Spinal cord (tissue), 10 donors: ENCODE data around the gene PLAC1. TPM values are rescaled to one million over a fixed set of nuclear protein-coding genes. Genes with fewer than 3 reads are reported as not detected.

Source experiments
- DNase-seq, 6 donors: peaks; one replicate each; pipeline versions ENCODE4 v3.0.0 to v3.0.0-alpha.2; 2013 to 2015; ENCODE audit warnings: low spot score in 6 of 6, low read depth in 4 of 6
- H3K27ac ChIP-seq: one replicate; pipeline ENCODE4 v1.5.1; 2013; ENCODE audit warnings: low read depth, low read length, control low read depth
- H3K27me3 ChIP-seq: one replicate; pipeline ENCODE4 v1.6.1; 2013; ENCODE audit warnings: low read length; ENCODE audit not compliant: control insufficient read depth, insufficient read depth
- H3K36me3 ChIP-seq: one replicate; pipeline ENCODE4 v1.6.1; 2013; ENCODE audit warnings: low read length; ENCODE audit not compliant: control insufficient read depth, insufficient read depth
- H3K4me1 ChIP-seq: one replicate; pipeline ENCODE4 v1.6.1; 2013; ENCODE audit warnings: low read length; ENCODE audit not compliant: control insufficient read depth, insufficient read depth
- H3K4me3 ChIP-seq: one replicate; pipeline ENCODE4 v1.5.1; 2013; ENCODE audit warnings: low read depth, low read length, control low read depth
- H3K9me3 ChIP-seq: one replicate; pipeline ENCODE4 v1.6.1; 2013; ENCODE audit warnings: low read length; ENCODE audit not compliant: control insufficient read depth, insufficient read depth
- WGBS: methylation state at CpG from one replicate; pipeline ENCODE4 v1.1.5; 2013; ENCODE audit warnings: missing lambda C conversion rate; ENCODE audit not compliant: insufficient coverage; 5-methylcytosine and 5-hydroxymethylcytosine counted together
- polyA plus RNA-seq, 2 donors: library from polyadenylated mRNA; unstranded; fragments of 120-200 nt; gene quantifications; one replicate each; pipeline ENCODE4 v1.2.1, GENCODE V29; 2013; ENCODE audit not compliant: insufficient read length in 2 of 2
- total RNA-seq, 2 donors: library from RNA; depleted of rRNA in 1 of 2; stranded (reverse); fragments of 120-200 nt in 1 of 2; fragments of >200 nt in 1 of 2; gene quantifications; one replicate each; pipeline versions ENCODE4 v1.2.3 to v1.2.4, GENCODE V29; 2013 to 2014
- donor health status: healthy.

Gene PLAC1
- total and polyA plus RNA-seq, 4 donors = 0.59 to 1.4 (median 0.74) TPM; not detected in 1

- DNase-seq = no peak
- Histone ChIP-seq H3K4me3 (no peak overlapping the region), H3K27me3 (no peaks in the 10 kb centered on the region), H3K9me3 (no peaks in the 10 kb centered on the region), H3K27ac (no peak overlapping the region), H3K36me3 (no peaks in the 10 kb centered on the region), H3K4me1 (no peaks in the 10 kb centered on the region)
- 89% methylated on average over 1 of the region's 4 CpGs for WGBS
Measured at GRCh38 chrX:134672101-134672500, 13.8 kb upstream of the PLAC1 start.

GRCh38 chrX:134671294-134671693, 13.0 kb upstream of the PLAC1 start:
- H3K4me3 ChIP-seq = no peak overlapping the region
- H3K27me3 ChIP-seq = no peaks in the 10 kb centered on the region
- no peaks in the 10 kb centered on the region for H3K36me3 ChIP-seq
- no peaks in the 10 kb centered on the region for H3K4me1 ChIP-seq
- 55% methylated on average over 4 of the region's 6 CpGs for WGBS
- no peak for DNase-seq
- no peak overlapping the region for H3K27ac ChIP-seq
- no peaks in the 10 kb centered on the region for H3K9me3 ChIP-seq

GRCh38 chrX:134670134-134670924, 12.1 kb upstream of the PLAC1 start:
- H3K27me3 ChIP-seq = no peaks in the 10 kb centered on the region
- H3K27ac ChIP-seq = no peak overlapping the region
- no peak for DNase-seq

GRCh38 chrX:134669378-134670098, 11.3 kb upstream of the PLAC1 start:
- Histone ChIP-seq H3K4me1 (no peaks in the 10 kb centered on the region), H3K27ac (no peak overlapping the region), H3K36me3 (no peaks in the 10 kb centered on the region), H3K27me3 (no peaks in the 10 kb centered on the region), H3K4me3 (no peak overlapping the region), H3K9me3 (no peaks in the 10 kb centered on the region)
- 84% methylated on average over 11 of the region's 14 CpGs for WGBS
- no peak for DNase-seq

More at GRCh38 chrX:134670134-134670924, 12.1 kb upstream of the PLAC1 start:
- Histone ChIP-seq H3K4me1 (no peaks in the 10 kb centered on the region), H3K36me3 (no peaks in the 10 kb centered on the region), H3K9me3 (no peaks in the 10 kb centered on the region), H3K4me3 (no peak overlapping the region)
- WGBS = 30% methylated on average over 1 of the region's 1 CpG

GRCh38 chrX:134664202-134664601, 5.9 kb upstream of the PLAC1 start:
- 33% methylated on average over 1 of the region's 1 CpG for WGBS
- DNase-seq = no peak
- Histone ChIP-seq H3K4me3 (no peak overlapping the region), H3K4me1 (no peaks in the 10 kb centered on the region), H3K9me3 (no peaks in the 10 kb centered on the region), H3K36me3 (no peaks in the 10 kb centered on the region), H3K27me3 (peaks cover 2% of the 10 kb centered on the region), H3K27ac (no peak overlapping the region)

- no peak for DNase-seq
- peaks cover 2% of the 10 kb centered on the region for H3K27me3 ChIP-seq
- no peaks in the 10 kb centered on the region for H3K36me3 ChIP-seq
- no peak overlapping the region for H3K27ac ChIP-seq
- no peak overlapping the region for H3K4me3 ChIP-seq
- WGBS = 48% methylated on average over 3 of the region's 4 CpGs
- no peaks in the 10 kb centered on the region for H3K4me1 ChIP-seq
- no peaks in the 10 kb centered on the region for H3K9me3 ChIP-seq
Measured at GRCh38 chrX:134661295-134661694, 3.0 kb upstream of the PLAC1 start.

GRCh38 chrX:134660627-134661026, 2.4 kb upstream of the PLAC1 start:
- no CpG with 5 or more reads among the region's 1 CpG for WGBS
- Histone ChIP-seq H3K36me3 (no peaks in the 10 kb centered on the region), H3K9me3 (no peaks in the 10 kb centered on the region), H3K4me1 (no peaks in the 10 kb centered on the region), H3K27me3 (peaks cover 2% of the 10 kb centered on the region), H3K4me3 (no peak overlapping the region), H3K27ac (no peak overlapping the region)
- DNase-seq = no peak

- WGBS = no CpG with 5 or more reads among the region's 1 CpG
Measured at GRCh38 chrX:134659761-134660160, 1.5 kb upstream of the PLAC1 start.

GRCh38 chrX:134658760-134659023, 421 bp upstream of the PLAC1 start:
- H3K4me3 ChIP-seq = no peak overlapping the region
- no peaks in the 10 kb centered on the region for H3K9me3 ChIP-seq
- no peaks in the 10 kb centered on the region for H3K4me1 ChIP-seq
- DNase-seq = no peak
- H3K27me3 ChIP-seq = no peaks in the 10 kb centered on the region
- no peaks in the 10 kb centered on the region for H3K36me3 ChIP-seq
- no CpG with 5 or more reads among the region's 1 CpG for WGBS
- no peak overlapping the region for H3K27ac ChIP-seq

More at GRCh38 chrX:134659761-134660160, 1.5 kb upstream of the PLAC1 start:
- no peak overlapping the region for H3K27ac ChIP-seq
- H3K4me3 ChIP-seq = no peak overlapping the region
- DNase-seq = no peak
- H3K4me1 ChIP-seq = no peaks in the 10 kb centered on the region
- peaks cover 2% of the 10 kb centered on the region for H3K27me3 ChIP-seq
- no peaks in the 10 kb centered on the region for H3K9me3 ChIP-seq
- no peaks in the 10 kb centered on the region for H3K36me3 ChIP-seq
